Endothelial cell of umbilical vein (primary cell): Measurements from ENCODE around the gene SPON2.

Experiments
- CTCF ChIP-seq, 2 donors: IDR thresholded peaks; 1 replicate in 1 of 2; 2 replicates in 1 of 2; pipeline ENCODE4 v1.5.1; 2011; ENCODE audit warnings: low read length in 2 of 2, mild to moderate bottlenecking in 2 of 2, moderate library complexity in 2 of 2, control low read depth in 1 of 2, inconsistent platforms in 1 of 2, low read depth in 1 of 2; ENCODE audit not compliant: insufficient read depth in 1 of 2; ENCODE audit errors: extremely low read depth in 1 of 2
- JUN ChIP-seq: IDR thresholded peaks from 2 replicates; pipeline ENCODE4 v1.6.1; 2011; ENCODE audit warnings: borderline replicate concordance, low read depth; ENCODE audit not compliant: insufficient read length, insufficient read depth
- POLR2A ChIP-seq: IDR thresholded peaks from 2 replicates; pipeline ENCODE4 v1.6.1; 2012; ENCODE audit warnings: low read depth, mild to moderate bottlenecking, control low read depth, low read length
- POLR2AphosphoS5 ChIP-seq: IDR thresholded peaks from 2 replicates; pipeline ENCODE4 v1.6.1; 2012; ENCODE audit warnings: low read depth, mild to moderate bottlenecking, control low read depth, low read length, moderate library complexity; ENCODE audit not compliant: insufficient read depth

GRCh38 chr4:1182313-1182712 is 9.9 kb upstream of the SPON2 start:
- TF ChIP-seq JUN: no peak
- no peak for TF ChIP-seq CTCF (IDR thresholded peaks at IDR 0.05; ENCODE audit: extremely low read depth in 1 of 2, insufficient read depth in 1 of 2, low read depth in 1 of 2, low read length in 2 of 2)
- no peak for TF ChIP-seq POLR2AphosphoS5
- no peak for TF ChIP-seq POLR2A
